ENCODE data around the gene STK24.

STK24 gene

DNA sequence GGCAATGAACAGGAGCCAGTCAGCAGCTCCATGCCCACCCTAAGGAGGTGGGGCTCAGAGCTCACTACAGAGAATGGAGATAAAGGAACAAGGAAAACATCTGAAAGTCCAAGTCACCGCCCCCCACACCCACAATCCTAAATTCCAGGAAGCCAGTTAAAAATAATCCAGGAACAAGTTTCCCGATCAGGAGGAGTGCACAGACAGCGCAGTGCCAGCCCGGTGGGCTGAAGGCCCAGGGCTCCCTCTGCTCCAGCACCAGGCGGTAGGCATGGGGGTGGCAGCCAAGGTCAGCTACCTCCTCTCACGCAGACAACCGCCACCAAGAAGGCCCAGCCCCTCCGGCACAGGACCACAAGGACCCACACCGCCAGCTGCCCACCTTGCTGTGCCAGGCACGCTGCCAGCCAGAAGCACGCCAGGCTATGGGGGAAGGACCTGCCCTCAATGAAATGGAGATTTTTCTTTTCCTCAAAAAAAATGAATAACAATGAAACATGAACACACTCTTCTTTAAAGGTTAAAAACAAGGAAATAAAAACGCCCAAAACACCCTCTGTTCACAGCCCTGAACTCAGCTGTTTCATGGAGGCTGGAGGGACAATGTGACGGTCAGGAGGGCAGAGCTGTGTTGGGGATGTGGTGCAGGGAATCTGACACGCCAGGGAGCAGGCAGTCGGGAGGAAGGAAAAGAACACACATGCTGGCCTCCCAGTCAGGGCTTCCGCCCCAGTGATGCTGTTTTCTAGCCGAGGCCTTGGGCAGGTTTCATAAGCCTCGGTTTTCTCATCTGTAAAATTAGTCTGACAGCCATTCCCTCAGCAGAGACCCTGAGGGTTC, 11.0 kb downstream of the STK24 start:
- no peak for FAIRE-seq
- TF ChIP-seq POLR2A (IDR thresholded peaks at IDR 0.05; ENCODE audit: low read depth, low read length): no peak
- TF ChIP-seq POLR2AphosphoS5 (IDR thresholded peaks at IDR 0.05; ENCODE audit: low read depth, low read length): no peak
- no peak for TF ChIP-seq TAF1 (IDR thresholded peaks at IDR 0.05; ENCODE audit: borderline replicate concordance, low read depth, low read length)
- no peak for DNase-seq (ENCODE audit: insufficient read length)

- FAIRE-seq (no peak), DNase-seq (ENCODE audit: insufficient read length) (no peak)
- TF ChIP-seq TAF1 (IDR thresholded peaks at IDR 0.05; ENCODE audit: borderline replicate concordance, low read depth, low read length) (no peak), POLR2A (IDR thresholded peaks at IDR 0.05; ENCODE audit: low read depth, low read length) (no peak), POLR2AphosphoS5 (IDR thresholded peaks at IDR 0.05; ENCODE audit: low read depth, low read length) (no peak)
These were observed 12.7 kb downstream of the STK24 start for GRCh38 chr13:98564204-98564603.

DNA sequence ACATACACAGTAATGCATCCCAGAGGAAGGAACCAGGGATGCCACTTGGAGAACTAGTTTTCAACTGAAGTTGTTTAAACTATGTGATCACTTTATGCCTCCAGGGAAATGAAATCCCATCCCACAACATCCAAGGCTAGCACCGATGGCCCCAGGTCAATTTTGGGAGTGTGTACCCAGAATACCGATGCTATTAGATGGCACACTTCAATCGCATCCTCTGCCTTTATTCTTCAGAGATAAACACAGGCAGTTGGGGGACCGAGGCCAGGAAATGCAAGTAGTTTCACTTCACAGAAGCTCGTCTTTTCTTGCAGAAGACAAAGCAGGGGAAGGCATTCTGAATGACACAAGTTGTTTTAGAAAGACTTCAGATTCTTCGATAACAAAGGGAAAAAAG, 13.8 kb downstream of the STK24 start:
- TF ChIP-seq TAF1 (IDR thresholded peaks at IDR 0.05; ENCODE audit: borderline replicate concordance, low read depth, low read length) (no peak), POLR2AphosphoS5 (IDR thresholded peaks at IDR 0.05; ENCODE audit: low read depth, low read length) (no peak)
- FAIRE-seq: peak; percentile 27

GRCh38 chr13:98559169-98559568, 17.7 kb downstream of the STK24 start:
- FAIRE-seq (no peak), DNase-seq (ENCODE audit: insufficient read length) (no peak)
- no peak for TF ChIP-seq TAF1 (IDR thresholded peaks at IDR 0.05; ENCODE audit: borderline replicate concordance, low read depth, low read length)
- TF ChIP-seq POLR2A (IDR thresholded peaks at IDR 0.05; ENCODE audit: low read depth, low read length): no peak
- TF ChIP-seq POLR2AphosphoS5 (IDR thresholded peaks at IDR 0.05; ENCODE audit: low read depth, low read length): no peak

More for the DNA sequence above, 13.8 kb downstream of the STK24 start:
- DNase-seq (ENCODE audit: insufficient read length): no peak

DNA sequence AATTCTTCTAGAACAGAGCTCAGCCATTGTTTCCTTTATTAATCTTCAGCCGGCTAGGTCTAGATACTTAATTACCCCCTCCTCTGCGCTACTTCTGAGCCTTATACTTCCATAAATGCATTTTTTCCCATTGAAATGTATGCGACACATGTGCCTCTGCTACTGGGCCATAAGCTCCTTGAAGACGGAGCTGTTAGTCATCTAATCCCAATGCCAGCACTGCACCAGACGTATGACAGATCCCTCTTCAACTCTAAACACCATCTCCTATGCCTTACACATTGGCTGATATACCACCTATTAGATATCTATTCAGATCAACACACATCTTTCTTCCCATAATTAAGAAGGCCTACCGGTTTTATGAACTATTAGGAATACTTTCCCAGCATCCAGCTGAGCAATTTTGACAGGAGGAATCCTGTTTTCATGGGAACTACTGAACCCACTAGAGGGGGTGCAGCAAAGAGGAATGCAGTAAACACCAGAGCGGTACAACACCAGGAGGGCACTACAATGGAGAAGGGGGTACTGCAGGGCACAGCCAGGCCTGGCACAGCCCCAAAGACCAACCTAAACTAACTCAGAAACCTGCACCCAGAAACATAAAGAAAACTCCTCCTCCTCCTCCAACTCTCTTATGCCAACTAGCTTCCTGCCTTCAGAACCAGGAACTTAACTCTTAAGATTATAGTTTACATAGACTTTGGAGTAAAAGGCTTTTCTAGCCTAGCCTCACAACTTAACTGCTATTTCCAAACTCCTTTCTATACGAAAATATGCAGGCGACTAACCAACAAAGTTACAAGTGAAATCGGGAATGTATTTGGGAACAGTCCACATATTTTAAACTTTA, 18.7 kb downstream of the STK24 start:
- TF ChIP-seq POLR2A (IDR thresholded peaks at IDR 0.05; ENCODE audit: low read depth, low read length): no peak
- TF ChIP-seq POLR2AphosphoS5 (IDR thresholded peaks at IDR 0.05; ENCODE audit: low read depth, low read length): no peak
- no peak for FAIRE-seq
- no peak for DNase-seq (ENCODE audit: insufficient read length)

DNA sequence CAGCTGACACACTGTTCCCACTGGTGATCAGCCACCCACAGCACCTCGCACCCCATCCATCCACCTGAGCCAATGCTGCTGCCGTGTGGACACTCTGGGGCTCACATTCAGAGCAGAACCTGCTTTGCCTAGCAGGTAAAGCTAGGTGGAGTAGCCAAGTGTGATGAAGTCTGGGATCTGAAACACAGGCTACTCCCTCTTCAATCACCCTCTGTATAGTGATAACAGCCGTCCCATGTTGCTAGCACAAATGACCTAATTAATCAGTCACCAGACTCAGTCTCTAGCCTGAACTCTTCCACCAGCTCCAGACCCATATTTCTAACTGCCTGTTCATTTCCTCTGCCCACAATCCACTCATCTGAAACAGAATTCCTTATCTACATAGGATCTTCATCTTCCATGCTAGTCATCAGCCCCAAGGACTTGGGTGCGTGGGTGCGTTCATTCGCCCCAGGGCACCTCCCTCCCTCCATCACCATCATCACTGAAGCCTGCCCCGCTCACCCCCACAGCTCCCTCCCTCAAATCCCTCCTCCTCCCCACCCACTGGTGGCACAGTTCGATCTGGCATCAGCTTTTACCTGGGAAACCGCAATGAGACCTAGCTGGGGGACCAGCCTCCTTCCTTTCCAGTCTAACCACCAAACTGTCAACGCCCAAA, 19.8 kb downstream of the STK24 start:
- TF ChIP-seq TAF1 (IDR thresholded peaks at IDR 0.05; ENCODE audit: borderline replicate concordance, low read depth, low read length) (no peak), POLR2AphosphoS5 (IDR thresholded peaks at IDR 0.05; ENCODE audit: low read depth, low read length) (no peak), POLR2A (IDR thresholded peaks at IDR 0.05; ENCODE audit: low read depth, low read length) (no peak)
- DNase-seq (ENCODE audit: insufficient read length) (no peak), FAIRE-seq (no peak)

DNA sequence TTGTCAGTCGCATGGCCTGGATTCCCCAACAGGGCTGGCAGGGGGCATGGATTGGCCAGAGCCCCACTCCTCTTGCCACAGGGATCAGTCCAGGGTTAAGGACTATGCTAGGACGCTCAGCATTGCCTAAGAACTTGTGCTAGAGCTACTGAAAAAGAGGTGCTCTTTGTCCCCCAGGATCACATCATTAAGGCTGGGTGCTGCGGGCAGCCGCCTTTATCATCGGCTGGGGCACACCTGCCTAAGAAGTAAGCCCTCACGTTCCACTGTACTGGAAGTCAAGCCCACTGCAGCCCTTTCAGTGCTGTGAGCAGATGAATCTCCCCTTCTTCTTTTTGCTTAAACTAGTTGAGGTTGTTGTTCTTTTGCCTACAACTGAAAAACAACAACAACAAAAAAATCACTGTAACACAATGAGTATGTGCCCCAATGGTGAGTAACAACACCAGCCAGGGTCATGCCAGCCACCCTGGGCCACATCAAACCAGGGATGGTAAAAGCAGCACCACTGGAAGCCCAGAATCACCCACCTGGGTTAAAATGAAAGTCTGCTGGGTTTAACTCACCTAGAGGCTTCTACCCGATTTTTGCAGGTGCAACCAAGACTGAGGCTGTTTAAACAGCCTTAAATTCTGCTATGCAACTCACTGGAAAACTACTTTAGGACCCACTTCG, 20.6 kb downstream of the STK24 start:
- TF ChIP-seq POLR2A (IDR thresholded peaks at IDR 0.05; ENCODE audit: low read depth, low read length): no peak
- TF ChIP-seq TAF1 (IDR thresholded peaks at IDR 0.05; ENCODE audit: borderline replicate concordance, low read depth, low read length): no peak
- no peak for TF ChIP-seq POLR2AphosphoS5 (IDR thresholded peaks at IDR 0.05; ENCODE audit: low read depth, low read length)
- FAIRE-seq (peak; percentile 30), DNase-seq (ENCODE audit: insufficient read length) (no peak)

DNA sequence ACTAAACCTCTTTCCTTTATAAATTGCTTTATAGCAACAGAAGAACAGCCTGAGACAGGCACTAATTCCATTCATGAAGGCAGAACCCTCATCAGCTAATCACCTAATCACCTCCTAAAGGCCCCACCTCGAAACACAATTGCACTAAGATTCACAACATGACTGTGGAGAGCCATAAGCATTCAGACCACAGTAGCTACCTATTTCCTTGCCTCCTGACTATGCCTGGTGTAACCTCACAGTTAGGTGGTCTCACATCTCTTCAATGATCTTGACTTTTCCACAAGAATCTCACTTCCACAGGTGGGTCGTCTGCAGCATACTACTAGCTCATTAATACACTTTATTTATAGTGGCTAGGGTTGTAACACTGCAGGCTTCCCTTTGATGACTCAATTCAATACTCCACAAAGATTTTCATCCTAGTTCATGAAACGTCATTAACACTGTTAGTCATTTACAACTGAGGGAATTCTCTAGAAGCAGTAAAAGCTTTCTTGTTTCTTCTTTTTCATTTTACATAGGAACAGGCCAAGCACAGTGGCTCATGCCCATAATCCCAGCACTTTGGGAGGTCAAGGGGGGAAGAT, 27.1 kb downstream of the STK24 start:
- DNase-seq (ENCODE audit: insufficient read length) (no peak), FAIRE-seq (peak; percentile 61)
- TF ChIP-seq TAF1 (IDR thresholded peaks at IDR 0.05; ENCODE audit: borderline replicate concordance, low read depth, low read length) (no peak), POLR2AphosphoS5 (IDR thresholded peaks at IDR 0.05; ENCODE audit: low read depth, low read length) (no peak), POLR2A (IDR thresholded peaks at IDR 0.05; ENCODE audit: low read depth, low read length) (no peak)

DNA sequence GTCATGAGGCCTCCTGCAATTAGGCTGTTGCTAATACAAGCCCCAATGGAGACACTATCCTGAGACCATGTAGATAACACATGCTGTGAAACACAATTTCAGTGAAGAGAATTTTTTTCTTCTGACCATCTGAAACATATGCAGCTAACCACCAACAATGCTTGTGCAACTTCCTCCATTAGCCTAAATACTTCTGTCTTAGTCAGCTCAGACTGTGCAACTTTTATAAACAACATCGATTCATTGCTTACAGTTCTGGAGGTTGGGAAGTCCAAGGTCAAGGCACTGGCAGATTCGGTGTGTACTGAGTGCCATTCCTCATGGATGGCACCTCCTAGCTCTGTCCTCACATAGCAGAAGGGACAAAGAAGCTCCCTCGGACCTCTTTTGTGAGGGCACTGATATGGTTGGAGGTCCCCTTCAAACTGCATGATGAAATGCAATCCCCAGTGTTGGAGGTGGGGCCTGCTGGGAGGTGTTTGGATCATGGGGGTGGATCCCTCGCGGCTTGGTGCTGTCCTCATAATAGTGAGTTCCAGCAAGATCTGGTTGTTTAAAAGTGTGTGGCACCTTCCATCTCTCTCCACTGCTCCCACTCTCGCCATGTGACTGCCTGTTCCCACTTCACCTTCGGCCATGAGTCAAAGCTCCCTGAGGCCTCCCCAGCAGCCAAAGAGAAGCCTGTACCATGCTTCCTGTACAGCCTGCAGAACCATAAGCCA, 27.7 kb downstream of the STK24 start:
- FAIRE-seq: no peak

GRCh38 chr13:98548230-98548629, 28.7 kb downstream of the STK24 start:
- no peak for FAIRE-seq
- TF ChIP-seq POLR2A (IDR thresholded peaks at IDR 0.05; ENCODE audit: low read depth, low read length): no peak
- TF ChIP-seq TAF1 (IDR thresholded peaks at IDR 0.05; ENCODE audit: borderline replicate concordance, low read depth, low read length): no peak
- no peak for TF ChIP-seq POLR2AphosphoS5 (IDR thresholded peaks at IDR 0.05; ENCODE audit: low read depth, low read length)

More for the DNA sequence above, 27.7 kb downstream of the STK24 start:
- DNase-seq (ENCODE audit: insufficient read length): no peak
- no peak for TF ChIP-seq POLR2A (IDR thresholded peaks at IDR 0.05; ENCODE audit: low read depth, low read length)
- TF ChIP-seq POLR2AphosphoS5 (IDR thresholded peaks at IDR 0.05; ENCODE audit: low read depth, low read length): no peak
- TF ChIP-seq TAF1 (IDR thresholded peaks at IDR 0.05; ENCODE audit: borderline replicate concordance, low read depth, low read length): no peak

More at GRCh38 chr13:98548230-98548629, 28.7 kb downstream of the STK24 start:
- no peak for DNase-seq (ENCODE audit: insufficient read length)

All from GM12892 (cell line).